Liver (tissue), 9 donors: ENCODE results near the gene SHTN1. TPM values are rescaled to one million over a fixed set of nuclear protein-coding genes. Genes with fewer than 3 reads are reported as not detected.

ENCODE experiments used
- DNase-seq: peaks from one replicate; pipeline ENCODE4 v3.0.0-alpha.2; 2017; ENCODE audit warnings: low spot score
- H3K27ac ChIP-seq, 2 donors: one replicate each; pipeline ENCODE4 v1.7.0; 2013; ENCODE audit warnings: inconsistent platforms in 2 of 2, low read length in 2 of 2, control low read depth in 1 of 2, low read depth in 1 of 2, mild to moderate bottlenecking in 1 of 2
- H3K27me3 ChIP-seq, 4 donors: one replicate each; pipeline versions ENCODE4 v1.6.1 to v1.7.0; 2013; ENCODE audit warnings: low read length in 3 of 4, inconsistent platforms in 1 of 4, mild to moderate bottlenecking in 1 of 4, moderate library complexity in 1 of 4; ENCODE audit not compliant: control insufficient read depth in 4 of 4, insufficient read depth in 4 of 4
- H3K36me3 ChIP-seq, 4 donors: one replicate each; pipeline versions ENCODE4 v1.6.1 to v1.7.0; 2013; ENCODE audit warnings: low read length in 3 of 4, mild to moderate bottlenecking in 3 of 4, low read depth in 1 of 4, moderate library complexity in 1 of 4; ENCODE audit not compliant: control insufficient read depth in 4 of 4, insufficient read depth in 3 of 4
- H3K4me1 ChIP-seq, 4 donors: one replicate each; pipeline versions ENCODE4 v1.6.1 to v1.7.0; 2013; ENCODE audit warnings: low read length in 3 of 4, mild to moderate bottlenecking in 3 of 4, moderate library complexity in 1 of 4; ENCODE audit not compliant: control insufficient read depth in 4 of 4, insufficient read depth in 4 of 4
- H3K4me3 ChIP-seq, 3 donors: one replicate each; pipeline versions ENCODE4 v1.6.1 to v1.7.0; 2013; ENCODE audit warnings: low read length in 3 of 3, control low read depth in 1 of 3, low read depth in 1 of 3, mild to moderate bottlenecking in 1 of 3
- H3K9ac ChIP-seq, 2 donors: one replicate each; pipeline ENCODE4 v1.7.0; 2013; ENCODE audit warnings: low read length in 2 of 2, mild to moderate bottlenecking in 2 of 2, moderate library complexity in 2 of 2, control low read depth in 1 of 2, low read depth in 1 of 2
- H3K9me3 ChIP-seq, 4 donors: one replicate each; pipeline versions ENCODE4 v1.6.1 to v1.7.0; 2013; ENCODE audit warnings: low read length in 3 of 4; ENCODE audit not compliant: control insufficient read depth in 4 of 4
- ATF3 ChIP-seq: IDR thresholded peaks from 2 replicates; pipeline ENCODE4 v1.6.1; 2016; ENCODE audit warnings: antibody characterized with exemption
- CTCF ChIP-seq: fragments of 150-350 bp; IDR thresholded peaks from 2 replicates; pipeline ENCODE4 v1.5.1; 2017; ENCODE audit warnings: improper control_type of control experiment, low read depth, low read length; ENCODE audit not compliant: missing input control
- EGR1 ChIP-seq, 2 donors: IDR thresholded peaks; 2 replicates each; pipeline ENCODE4 v1.6.1; 2016 to 2018; ENCODE audit warnings: antibody characterized with exemption in 2 of 2, low read depth in 2 of 2
- FOXA1 ChIP-seq: IDR thresholded peaks from 2 replicates; pipeline ENCODE4 v1.6.1; 2016; ENCODE audit warnings: antibody characterized with exemption
- FOXA2 ChIP-seq: IDR thresholded peaks from 2 replicates; pipeline ENCODE4 v1.6.1; 2016; ENCODE audit warnings: antibody characterized with exemption
- GABPA ChIP-seq, 2 donors: IDR thresholded peaks in 1 of 2; conservative IDR thresholded peaks in 1 of 2; 2 replicates each; pipeline ENCODE4 v1.6.1; 2016; ENCODE audit warnings: antibody characterized with exemption in 2 of 2, mild to moderate bottlenecking in 1 of 2, moderate library complexity in 1 of 2
- HNF4G ChIP-seq: IDR thresholded peaks from 2 replicates; pipeline ENCODE4 v1.6.1; 2016; ENCODE audit warnings: antibody characterized with exemption
- JUND ChIP-seq, 2 donors: IDR thresholded peaks; 2 replicates each; pipeline ENCODE4 v1.6.1; 2016; ENCODE audit warnings: antibody characterized with exemption in 2 of 2
- NR2F2 ChIP-seq: IDR thresholded peaks from 2 replicates; pipeline ENCODE4 v1.6.1; 2016; ENCODE audit warnings: antibody characterized with exemption
- RAD21 ChIP-seq, 2 donors: IDR thresholded peaks; 2 replicates each; pipeline ENCODE4 v1.6.1; 2016; ENCODE audit warnings: antibody characterized with exemption in 2 of 2, mild to moderate bottlenecking in 2 of 2
- RXRA ChIP-seq, 2 donors: IDR thresholded peaks; 2 replicates each; pipeline ENCODE4 v1.6.1; 2017 to 2018; ENCODE audit warnings: antibody characterized with exemption in 2 of 2, mild to moderate bottlenecking in 1 of 2
- SP1 ChIP-seq: IDR thresholded peaks from 2 replicates; pipeline ENCODE4 v1.6.1; 2018; ENCODE audit warnings: antibody characterized with exemption, mild to moderate bottlenecking
- TAF1 ChIP-seq: conservative IDR thresholded peaks from 2 replicates; pipeline ENCODE4 v1.6.1; 2016; ENCODE audit warnings: antibody characterized with exemption, mild to moderate bottlenecking
- YY1 ChIP-seq: IDR thresholded peaks from 2 replicates; pipeline ENCODE4 v1.6.1; 2016; ENCODE audit warnings: antibody characterized with exemption, mild to moderate bottlenecking
- ZBTB33 ChIP-seq: IDR thresholded peaks from 2 replicates; pipeline ENCODE4 v1.6.1; 2016; ENCODE audit warnings: antibody characterized with exemption
- whole genome bisulfite sequencing: extraction: QIAGEN DNeasy Blood & Tissue Kit; methylation state at CpG from one replicate; pipeline ENCODE4 v1.1.7; 2013; 5-methylcytosine and 5-hydroxymethylcytosine counted together
- polyA plus RNA-seq, 2 donors: library from polyadenylated mRNA; stranded (reverse) in 1 of 2; unstranded in 1 of 2; fragments of 200-250 nt in 1 of 2; fragments of >200 nt in 1 of 2; fragmentation: Nextera tagmentation in 1 of 2; extraction: Ambion mirVana in 1 of 2; gene quantifications; one replicate each; pipeline versions ENCODE4 v1.2.1 to v1.2.3, GENCODE V29; 2013 to 2015
- total RNA-seq, 2 donors: library from RNA; depleted of rRNA; stranded (reverse); fragments of >200 nt; gene quantifications; one replicate each; pipeline ENCODE4 v1.2.3, GENCODE V29; 2014
- donor health status: healthy.
- donor health status: healthy.
- donor health status: healthy.
- donor health status: healthy.
- donor health status: healthy.

The SHTN1 gene
- total and polyA plus RNA-seq, 4 donors: 3.2 to 11.7 (median 10.3) TPM

GRCh38 chr10:116944911-116945310 lies 60.1 kb downstream of the SHTN1 start:
- no peaks in the 10 kb centered on the region for H3K27me3 ChIP-seq
- TF ChIP-seq RXRA (IDR thresholded peaks at IDR 0.05): no peak
- TF ChIP-seq GABPA (IDR thresholded peaks at IDR 0.05 in 1 of 2, conservative IDR thresholded peaks at IDR 0.05 in 1 of 2): no peak
- no peak for TF ChIP-seq NR2F2
- TF ChIP-seq CTCF: no peak
- TF ChIP-seq FOXA1: no peak
- TF ChIP-seq FOXA2: no peak
- TF ChIP-seq SP1: no peak
- no peak for TF ChIP-seq RAD21 (IDR thresholded peaks at IDR 0.05)
- TF ChIP-seq TAF1: no peak
- TF ChIP-seq JUND (IDR thresholded peaks at IDR 0.05): no peak
- TF ChIP-seq ATF3: no peak
- peaks cover 2 to 25% (median 7%) of the 10 kb centered on the region in 4 donors for H3K36me3 ChIP-seq
- no peaks in the 10 kb centered on the region for H3K9me3 ChIP-seq
- no peaks in the 10 kb centered on the region for H3K4me1 ChIP-seq
- 96% methylated on average over 2 of the region's 2 CpGs for WGBS
- H3K9ac ChIP-seq: no peak overlapping the region
- no peak overlapping the region for H3K27ac ChIP-seq
- DNase-seq: no peak
- H3K4me3 ChIP-seq: no peak overlapping the region

- peaks cover 0 to 15% (median 8%) of the 10 kb centered on the region in 4 donors for H3K36me3 ChIP-seq
- no peak overlapping the region for H3K27ac ChIP-seq
- H3K27me3 ChIP-seq: no peaks in the 10 kb centered on the region
- no peaks in the 10 kb centered on the region for H3K4me1 ChIP-seq
- no peaks in the 10 kb centered on the region for H3K9me3 ChIP-seq
- DNase-seq: no peak
- WGBS: 97% methylated on average over 6 of the region's 6 CpGs
- H3K4me3 ChIP-seq: no peak overlapping the region
- H3K9ac ChIP-seq: no peak overlapping the region
- TF ChIP-seq YY1: no peak
- no peak for TF ChIP-seq ZBTB33
- TF ChIP-seq NR2F2: no peak
Observed at GRCh38 chr10:116931806-116932205, 73.2 kb downstream of the SHTN1 start.

GRCh38 chr10:116926426-116926825 lies 78.6 kb downstream of the SHTN1 start:
- 96% methylated on average over 3 of the region's 3 CpGs for WGBS
- H3K9ac ChIP-seq: no peak overlapping the region

More at GRCh38 chr10:116926426-116926825, 78.6 kb downstream of the SHTN1 start:
- DNase-seq: no peak
- no peak for TF ChIP-seq ATF3
- TF ChIP-seq TAF1: no peak
- TF ChIP-seq RAD21 (IDR thresholded peaks at IDR 0.05): no peak
- TF ChIP-seq ZBTB33: no peak
- TF ChIP-seq EGR1 (IDR thresholded peaks at IDR 0.05; ENCODE audit: low read depth in 2 of 2): no peak
- no peak for TF ChIP-seq NR2F2
- TF ChIP-seq GABPA (IDR thresholded peaks at IDR 0.05 in 1 of 2, conservative IDR thresholded peaks at IDR 0.05 in 1 of 2): no peak
- no peak for TF ChIP-seq HNF4G
- no peak for TF ChIP-seq RXRA (IDR thresholded peaks at IDR 0.05)
- TF ChIP-seq SP1: no peak
- TF ChIP-seq CTCF: no peak
- Histone ChIP-seq H3K36me3 (peaks cover 0 to 16% (median 7%) of the 10 kb centered on the region in 4 donors), H3K9me3 (no peaks in the 10 kb centered on the region), H3K4me1 (no peaks in the 10 kb centered on the region), H3K27ac (no peak overlapping the region), H3K27me3 (no peaks in the 10 kb centered on the region), H3K4me3 (no peak overlapping the region)
